ENCODE data around the gene KCNF1.

- peak; percentile 55 for TF ChIP-seq CTCF (IDR thresholded peaks at IDR 0.05; ENCODE audit: low read depth, low read length)
- no peak for TF ChIP-seq MYC (IDR thresholded peaks at IDR 0.05; ENCODE audit: low read depth, low read length)
- TF ChIP-seq MAX (IDR thresholded peaks at IDR 0.05; ENCODE audit: low read depth, low read length), result no peak
Measured at GRCh38 chr2:10914272-10914693, 2.5 kb downstream of the KCNF1 start.

Measured in NB4 (cell line).